GM11168 (cell line): ENCODE measurements around the gene CNTNAP5.
"Not testable (repeated sequence)": the region's sequence is repeated elsewhere in the genome, so short reads cannot be mapped to it uniquely, and the experiment has no call there.

Experiments
- in situ Hi-C: fragments of 300-500 bp; cut with MboI; formaldehyde crosslinking; loops from one replicate; pipeline ENCODE4 v1.12.0; 2022; ENCODE audit warnings: low sequenced_read_pairs; ENCODE audit not compliant: unreplicated experiment

CNTNAP5 gene

DNA sequence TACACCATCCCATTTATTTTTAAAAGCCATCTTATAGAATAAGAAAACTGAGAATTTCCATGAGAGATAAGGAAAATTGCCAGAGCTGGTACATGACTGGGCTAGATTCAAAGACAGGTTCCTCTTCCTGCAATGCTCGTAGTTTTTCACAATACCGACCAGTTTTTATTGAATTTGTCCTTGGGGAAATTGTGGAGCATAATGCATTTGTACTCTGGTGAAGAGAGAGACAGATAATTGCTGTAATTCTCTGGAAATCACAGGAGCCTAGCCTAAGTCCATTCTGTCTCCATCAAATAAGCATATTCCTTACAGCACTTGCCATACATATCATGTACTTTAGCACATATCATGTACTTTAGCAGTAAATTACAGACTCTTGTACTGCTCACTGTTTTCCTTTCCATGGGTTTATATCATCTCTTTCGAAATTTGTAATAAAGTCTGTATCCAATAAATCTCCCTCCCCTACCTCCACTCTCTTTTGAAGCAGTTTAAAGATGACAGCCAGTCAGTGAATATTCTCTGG is 355.2 kb downstream of the CNTNAP5 start:
- in situ Hi-C loops, result no loop called here

- in situ Hi-C loops, result no loop called here
Observed at GRCh38 chr2:124382067-124382618, 357.1 kb downstream of the CNTNAP5 start.

DNA sequence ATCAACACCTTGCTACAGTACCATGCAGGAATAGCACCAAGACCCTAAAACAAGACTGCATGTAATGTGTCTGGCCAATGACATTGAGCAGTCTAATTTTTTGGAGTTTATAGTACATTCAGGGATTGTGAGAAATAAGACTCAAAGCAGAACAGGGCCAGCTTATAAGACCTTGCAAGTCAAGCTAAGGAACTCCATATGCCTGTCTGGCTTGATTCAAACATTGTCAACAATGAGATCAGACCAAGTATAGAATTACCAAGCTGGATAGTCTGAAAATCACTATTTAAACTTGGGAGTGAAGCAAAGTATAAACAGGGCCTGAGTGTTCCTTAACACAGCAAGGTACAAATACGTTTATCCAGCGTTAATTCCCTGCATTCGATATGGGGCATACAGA is 370.9 kb downstream of the CNTNAP5 start:
- in situ Hi-C loops, result no loop called here

GRCh38 chr2:124402274-124402673 is 377.2 kb downstream of the CNTNAP5 start:
- in situ Hi-C loops, result no loop called here

- in situ Hi-C loops, result not testable (repeated sequence)
Observed at GRCh38 chr2:124407836-124408534, 382.9 kb downstream of the CNTNAP5 start.

- in situ Hi-C loops, result no loop called here
Observed at GRCh38 chr2:124424074-124424473, 399.0 kb downstream of the CNTNAP5 start.

DNA sequence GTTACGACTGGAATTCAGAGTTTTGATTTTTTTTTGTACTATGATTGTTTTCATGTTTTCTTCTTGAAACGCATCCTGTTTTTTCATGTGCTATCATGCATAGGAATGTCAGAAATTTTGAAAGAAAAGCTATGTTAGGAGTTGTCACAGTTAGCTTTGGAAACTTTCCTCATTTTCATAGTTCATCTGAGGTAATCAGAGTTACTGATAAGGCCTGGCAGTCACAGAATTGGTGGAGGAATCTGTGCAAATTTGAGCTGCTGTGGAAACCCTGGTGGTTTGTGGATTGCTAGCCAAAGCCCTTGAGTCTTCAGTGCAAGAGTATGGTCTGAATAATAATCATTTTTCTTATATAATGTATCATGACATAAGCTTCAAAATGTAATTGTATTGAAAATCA is 401.0 kb downstream of the CNTNAP5 start:
- in situ Hi-C loops, result no loop called here

DNA sequence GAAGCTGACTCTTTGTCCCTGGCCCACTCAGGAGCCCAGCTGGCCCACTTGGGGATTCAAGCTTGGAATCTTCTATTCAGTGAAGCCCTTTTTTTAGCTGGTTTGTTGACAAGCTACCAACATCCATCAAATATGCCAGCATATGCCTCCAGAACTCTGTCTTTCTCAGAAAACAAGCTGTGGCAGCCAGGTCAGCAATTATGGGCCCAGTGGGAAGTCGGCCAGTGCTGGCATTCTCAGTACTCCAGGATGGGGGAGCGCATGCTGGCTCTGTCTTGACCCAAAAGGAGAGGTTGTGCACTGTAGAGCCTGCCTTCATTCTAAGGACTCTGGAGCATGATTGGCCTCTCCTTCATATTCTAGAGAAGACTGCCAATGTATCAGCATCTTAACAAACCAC is 401.5 kb downstream of the CNTNAP5 start:
- in situ Hi-C loops, result no loop called here

GRCh38 chr2:124437811-124438210 is 412.7 kb downstream of the CNTNAP5 start:
- in situ Hi-C loops, result no loop called here

- in situ Hi-C loops, result no loop called here
Observed at GRCh38 chr2:124450481-124450880, 425.4 kb downstream of the CNTNAP5 start.

- in situ Hi-C loops, result no loop called here
Observed at GRCh38 chr2:124476291-124476690, 451.2 kb downstream of the CNTNAP5 start.

DNA sequence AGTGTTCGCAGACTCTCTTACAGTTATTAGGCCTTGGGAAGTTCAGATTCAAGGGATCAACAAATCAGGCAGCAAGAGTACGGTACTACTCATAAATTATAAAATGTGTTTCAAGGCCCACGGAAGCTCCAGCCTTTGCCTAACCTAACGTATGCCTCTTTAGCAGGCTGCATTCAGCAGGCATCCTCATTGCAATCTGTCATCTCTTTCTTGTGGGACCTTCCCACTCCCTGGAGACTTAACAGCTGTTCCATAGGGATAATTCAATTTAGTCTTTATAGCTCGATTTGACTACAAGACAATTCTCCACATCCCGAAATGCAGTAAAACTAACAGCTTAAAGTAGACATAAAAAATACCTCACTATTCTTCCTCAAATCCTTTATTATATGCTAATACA is 453.7 kb downstream of the CNTNAP5 start:
- in situ Hi-C loops, result no loop called here

DNA sequence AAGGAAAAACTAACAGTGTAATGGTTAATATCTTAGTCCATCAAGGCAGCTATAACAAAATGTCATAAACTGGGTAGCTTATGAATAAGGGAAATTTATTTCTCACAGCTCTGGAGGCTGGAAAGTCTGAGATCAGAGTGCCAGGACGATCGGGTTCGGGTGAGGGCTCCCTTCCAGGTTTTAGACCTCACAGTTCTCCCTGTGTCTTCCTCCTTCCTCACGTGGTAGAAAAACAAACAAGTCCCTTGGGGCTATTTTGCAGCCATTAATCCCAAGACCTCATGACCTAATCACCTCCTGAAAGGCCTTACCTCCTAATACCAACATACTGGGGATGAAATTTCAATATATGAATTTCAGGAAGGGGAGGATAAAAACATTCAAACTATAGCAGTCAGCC is 455.9 kb downstream of the CNTNAP5 start:
- in situ Hi-C loops, result no loop called here

DNA sequence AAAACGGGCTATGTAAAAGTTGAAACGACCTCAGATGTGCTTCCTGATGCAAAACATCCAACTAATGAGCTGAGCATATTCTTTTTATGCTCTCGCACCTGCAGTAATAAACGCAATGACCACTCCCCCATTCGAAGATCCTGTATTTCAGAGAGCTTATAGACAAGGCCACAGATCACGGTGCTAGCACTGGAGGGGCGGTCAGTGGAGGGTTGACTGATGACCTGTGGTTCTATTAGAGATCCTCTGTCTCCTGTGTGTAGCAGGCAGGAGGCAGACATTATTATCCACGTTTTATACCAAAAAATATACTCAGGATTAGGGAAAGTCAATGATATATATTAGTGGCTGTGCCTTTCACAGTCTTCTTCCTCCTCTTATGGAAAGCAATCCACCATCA is 457.0 kb downstream of the CNTNAP5 start:
- in situ Hi-C loops, result no loop called here

- in situ Hi-C loops, result no loop called here
Observed at GRCh38 chr2:124482551-124482950, 457.5 kb downstream of the CNTNAP5 start.

GRCh38 chr2:124485659-124486058 is 460.6 kb downstream of the CNTNAP5 start:
- in situ Hi-C loops, result no loop called here

- in situ Hi-C loops, result no loop called here
Observed at GRCh38 chr2:124489686-124490085, 464.6 kb downstream of the CNTNAP5 start.

GRCh38 chr2:124501575-124502152 is 476.6 kb downstream of the CNTNAP5 start:
- in situ Hi-C loops, result no loop called here

- in situ Hi-C loops, result no loop called here
Observed at GRCh38 chr2:124514236-124514635, 489.1 kb downstream of the CNTNAP5 start.

DNA sequence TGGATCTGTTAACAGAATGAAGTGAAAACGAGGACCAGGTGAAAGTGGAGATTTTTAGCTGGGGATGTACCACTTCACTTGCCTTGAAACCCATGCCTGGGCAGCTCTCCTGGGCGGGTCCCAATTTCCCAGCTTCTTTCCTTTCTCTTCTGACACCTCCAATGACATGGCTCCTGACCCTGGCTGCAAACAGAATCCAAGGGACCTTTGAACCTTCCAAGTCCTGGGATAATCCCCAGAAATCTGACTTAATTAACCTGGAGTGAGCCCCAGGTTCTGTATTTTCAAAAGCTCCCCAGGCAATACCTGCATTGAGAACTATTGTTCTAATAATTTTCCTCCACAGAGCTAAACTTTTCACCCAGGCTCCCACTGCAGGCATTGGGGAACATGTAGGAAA is 495.9 kb downstream of the CNTNAP5 start:
- in situ Hi-C loops, result no loop called here

DNA sequence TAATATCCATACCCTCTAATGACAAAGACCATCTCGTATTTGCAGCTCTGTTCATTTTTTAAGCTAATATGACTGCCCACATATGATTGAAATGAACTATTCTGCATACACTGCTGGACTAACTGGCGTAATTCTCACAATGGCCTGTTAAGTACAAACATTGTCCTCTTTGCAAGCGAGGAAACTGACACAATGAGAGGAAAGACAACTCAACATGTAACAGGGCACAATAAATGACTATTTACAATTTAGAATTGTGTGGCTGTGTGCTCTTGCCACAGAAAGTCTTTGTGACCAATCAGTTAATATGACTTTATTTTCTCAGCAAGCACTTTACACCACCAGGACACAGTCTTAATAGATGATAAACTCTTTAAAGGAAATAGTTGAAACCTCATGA is 498.0 kb downstream of the CNTNAP5 start:
- in situ Hi-C loops, result no loop called here
